HG02870 (cell line): ENCODE measurements around the gene TTC6.

Experiments used
- ATAC-seq: cut with Tn5 transposase; IDR thresholded peaks from one replicate; pipeline ENCODE4 v1.9.1; 2021; ENCODE audit warnings: mild to moderate bottlenecking, moderate library complexity; ENCODE audit not compliant: unreplicated experiment

The TTC6 gene

DNA sequence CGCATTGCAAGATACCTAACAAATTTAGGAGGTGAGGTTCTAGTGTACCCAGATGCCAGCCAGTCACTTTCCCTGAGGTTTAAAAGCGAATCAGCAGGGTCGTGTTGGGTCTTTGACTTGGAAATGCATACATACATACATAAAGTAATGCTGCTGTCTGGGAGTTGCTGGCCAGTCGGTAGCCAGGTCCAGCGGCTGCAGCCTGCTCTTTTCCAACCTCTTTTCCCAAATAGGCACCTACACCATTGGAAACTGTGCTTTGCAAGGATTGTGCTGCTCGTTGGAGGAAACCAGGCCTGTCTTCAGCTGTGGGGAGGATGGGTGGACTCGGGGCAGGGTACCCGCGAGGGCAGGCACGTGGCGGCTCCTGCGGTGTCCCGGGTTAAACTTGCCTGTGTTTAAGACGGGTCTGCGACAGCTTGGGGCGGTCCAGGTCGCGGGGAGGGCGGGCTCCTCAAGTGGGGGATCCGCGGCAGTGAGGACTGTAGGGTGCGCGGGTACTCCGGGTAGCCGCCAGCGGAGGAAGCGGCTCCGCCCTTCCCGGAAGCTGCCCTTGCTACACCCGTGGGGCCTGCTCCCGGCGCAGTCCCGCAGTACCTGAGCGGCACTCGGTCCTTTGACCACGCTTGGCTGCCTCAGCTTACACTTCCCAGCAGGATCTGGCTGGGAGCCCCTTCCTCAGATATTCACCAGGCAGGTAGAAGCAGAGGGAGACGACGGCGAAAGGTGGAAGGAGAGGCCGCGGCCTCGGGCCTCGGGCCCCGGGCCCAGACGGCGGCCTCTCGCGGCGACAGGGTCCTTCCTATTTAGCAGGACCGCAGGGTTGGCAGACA lies 2.7 kb downstream of the TTC6 start:
- no peak for ATAC-seq

DNA sequence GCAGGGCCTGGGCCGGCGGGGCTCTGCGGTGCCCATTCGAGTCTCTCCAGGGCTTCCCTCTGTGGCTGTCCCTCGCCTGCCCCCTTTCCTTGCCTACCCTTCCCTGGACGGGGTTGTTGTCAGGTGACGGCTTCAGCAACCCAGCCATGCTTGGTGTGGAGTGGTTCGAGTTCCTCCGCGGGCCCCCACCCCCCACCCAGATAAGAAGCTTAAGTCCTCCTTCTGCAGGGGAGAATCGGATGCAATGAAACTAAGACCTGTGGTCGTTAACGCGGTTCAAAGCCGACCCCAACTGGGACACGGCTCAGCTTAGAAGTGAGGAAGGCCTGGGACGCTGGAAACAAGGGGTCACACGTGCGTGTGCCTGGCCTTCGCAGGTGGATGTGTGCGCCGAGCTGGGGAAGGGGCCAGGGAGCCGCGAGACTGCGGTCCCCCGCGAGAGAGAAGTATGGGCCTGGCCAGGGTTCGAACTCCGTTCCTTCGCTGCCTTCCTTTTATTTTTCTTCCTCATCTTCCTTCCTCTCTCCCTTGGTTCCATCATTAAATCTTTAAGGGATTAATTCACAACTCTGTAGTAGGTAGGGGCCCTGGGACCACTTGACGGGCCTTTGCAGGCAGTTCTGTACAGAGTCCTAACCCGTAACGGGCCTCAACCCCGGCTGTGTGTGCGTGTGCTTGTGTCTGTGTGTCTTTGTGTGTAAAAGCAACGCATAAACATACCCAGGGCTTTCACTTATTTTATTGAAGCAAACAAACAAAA lies 3.5 kb downstream of the TTC6 start:
- no peak for ATAC-seq

DNA sequence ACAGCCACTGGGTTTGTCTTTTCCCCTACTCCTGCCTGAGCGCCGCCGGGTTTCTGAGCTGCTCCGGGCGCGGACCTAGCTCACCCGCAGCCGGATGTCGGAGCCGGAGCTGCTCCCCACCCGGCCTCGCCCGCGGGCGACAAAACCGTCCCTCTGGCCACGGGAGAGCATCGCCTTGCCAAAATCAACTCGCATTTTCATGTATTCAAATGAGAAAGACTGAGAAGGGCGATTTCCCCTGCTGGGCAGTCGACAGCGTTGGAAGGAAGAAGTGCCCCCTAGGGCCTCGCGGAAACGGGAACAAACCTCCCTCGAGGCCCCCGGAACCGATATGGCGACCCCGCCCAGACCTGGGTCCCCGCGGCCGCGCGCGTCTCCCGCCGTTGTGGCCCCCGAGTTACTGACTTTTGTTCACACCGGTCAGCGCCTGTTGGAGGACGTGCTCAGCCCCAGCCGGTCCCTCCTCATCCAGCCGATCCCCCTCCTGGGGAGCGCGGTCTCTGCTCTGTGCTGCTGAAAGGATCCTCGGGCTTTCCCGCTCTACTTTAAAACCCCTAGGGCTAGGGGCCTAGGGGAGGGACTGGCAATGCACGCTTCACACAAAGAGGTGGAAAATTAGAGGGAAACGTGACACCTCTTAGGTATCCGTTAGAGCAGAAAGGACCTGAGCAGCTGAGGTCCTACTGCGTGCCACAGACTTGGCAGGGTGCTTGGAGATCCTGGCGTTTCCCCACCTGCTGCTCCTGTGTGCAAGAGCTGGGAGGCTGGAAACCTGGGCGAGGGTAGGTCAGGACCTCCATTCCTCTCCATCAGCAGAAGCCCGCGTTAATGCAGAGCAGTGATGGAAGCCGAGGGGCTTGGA lies 4.3 kb downstream of the TTC6 start:
- ATAC-seq, result no peak

DNA sequence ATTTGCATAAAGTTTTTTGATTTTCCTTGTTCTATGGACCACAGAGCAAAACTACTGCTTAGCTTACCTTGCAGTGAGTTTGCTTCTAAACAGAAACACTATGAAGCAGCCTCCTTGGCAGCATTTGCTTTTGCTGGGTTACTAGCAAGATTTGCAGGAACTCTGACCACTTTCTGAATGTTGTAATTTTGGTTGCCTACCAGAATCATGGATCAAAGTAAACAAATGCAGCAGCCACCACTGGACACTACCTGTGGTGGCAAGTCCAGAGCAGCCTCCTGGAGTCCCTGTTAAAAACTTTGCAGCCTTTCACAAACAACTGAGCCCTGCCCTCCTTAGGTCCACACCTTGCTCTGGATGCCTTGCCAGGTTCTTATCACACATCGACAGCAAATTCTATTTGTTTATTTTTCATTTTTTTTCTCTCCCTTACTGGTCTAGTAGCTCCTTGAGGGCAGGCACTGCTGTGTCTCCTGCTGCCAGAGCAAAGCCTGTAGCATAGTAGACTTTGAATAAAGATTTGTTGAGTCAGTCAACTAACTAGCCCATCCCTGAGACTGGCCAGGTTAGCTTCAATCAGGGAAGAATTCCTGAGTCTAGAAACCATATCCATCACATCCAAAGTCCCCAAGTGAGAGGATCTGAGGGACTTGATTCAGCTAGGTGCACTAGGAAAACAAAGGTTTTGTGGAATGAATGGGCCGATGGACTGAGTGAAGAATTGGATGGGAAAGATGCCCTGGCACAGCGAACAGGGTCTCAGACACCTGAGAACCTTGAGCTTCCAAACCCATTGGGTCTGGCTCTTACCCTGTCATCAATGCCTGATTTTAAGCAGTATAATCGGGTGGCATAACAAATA lies 5.7 kb downstream of the TTC6 start:
- ATAC-seq, result no peak

DNA sequence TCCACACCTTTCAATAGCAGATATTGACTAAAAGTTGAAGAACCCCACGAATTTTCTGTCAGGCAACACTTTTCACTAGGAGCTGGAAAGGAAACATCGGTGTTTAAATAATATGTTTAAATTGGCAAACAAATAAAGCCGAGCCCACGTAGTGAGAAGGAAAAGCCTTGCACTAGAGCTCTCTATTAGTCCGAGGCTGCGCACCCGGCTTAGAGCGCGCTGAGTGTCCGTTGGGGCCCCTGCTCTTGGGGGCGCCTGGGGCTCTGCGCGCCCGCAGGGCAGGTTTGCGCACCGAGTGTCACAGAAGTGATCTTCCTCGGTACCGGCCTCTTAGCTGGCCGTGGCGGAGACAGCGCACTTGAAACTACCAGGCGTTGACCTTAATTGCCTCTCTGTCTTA lies 6.4 kb downstream of the TTC6 start:
- no peak for ATAC-seq

DNA sequence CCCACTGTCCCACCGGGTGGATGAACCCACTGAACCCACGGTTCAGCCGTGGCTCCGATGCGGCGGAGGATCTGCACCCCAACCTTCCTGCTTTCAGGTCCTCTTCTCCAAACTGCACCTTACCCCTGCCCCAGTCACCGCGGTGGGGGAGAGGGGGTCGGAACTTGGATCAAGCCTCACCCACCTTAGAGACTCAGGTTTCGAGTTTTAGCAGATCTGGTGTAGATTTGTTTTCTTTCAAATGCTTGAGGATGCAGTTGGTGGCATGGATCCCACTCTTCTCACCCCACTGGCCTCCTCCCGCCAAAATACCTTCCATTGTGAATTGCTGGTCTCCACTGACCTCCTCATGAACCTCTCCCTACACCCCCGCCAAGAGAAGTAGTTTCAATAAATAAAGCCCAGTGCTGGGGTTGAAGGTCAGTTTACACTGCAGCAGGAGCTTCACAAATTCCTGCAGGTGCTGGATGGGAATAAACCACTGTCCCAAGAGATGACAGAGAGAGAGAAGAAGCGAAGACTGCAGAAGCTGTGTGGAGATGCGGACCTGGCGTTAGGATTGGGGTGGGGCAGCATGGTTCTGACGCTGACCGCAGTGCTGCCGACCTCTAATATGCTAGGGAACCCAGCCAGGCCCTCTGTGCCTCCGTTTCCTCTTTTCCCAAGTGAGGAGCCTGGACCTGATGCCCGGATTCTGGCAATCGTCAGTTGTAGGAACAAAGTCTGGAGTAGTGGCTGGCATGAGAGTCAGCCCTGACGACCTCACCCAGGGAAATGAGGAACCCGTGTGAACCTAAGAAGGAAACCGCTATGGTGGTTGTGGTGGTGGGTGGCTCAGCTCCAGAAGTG lies 7.4 kb downstream of the TTC6 start:
- no peak for ATAC-seq

DNA sequence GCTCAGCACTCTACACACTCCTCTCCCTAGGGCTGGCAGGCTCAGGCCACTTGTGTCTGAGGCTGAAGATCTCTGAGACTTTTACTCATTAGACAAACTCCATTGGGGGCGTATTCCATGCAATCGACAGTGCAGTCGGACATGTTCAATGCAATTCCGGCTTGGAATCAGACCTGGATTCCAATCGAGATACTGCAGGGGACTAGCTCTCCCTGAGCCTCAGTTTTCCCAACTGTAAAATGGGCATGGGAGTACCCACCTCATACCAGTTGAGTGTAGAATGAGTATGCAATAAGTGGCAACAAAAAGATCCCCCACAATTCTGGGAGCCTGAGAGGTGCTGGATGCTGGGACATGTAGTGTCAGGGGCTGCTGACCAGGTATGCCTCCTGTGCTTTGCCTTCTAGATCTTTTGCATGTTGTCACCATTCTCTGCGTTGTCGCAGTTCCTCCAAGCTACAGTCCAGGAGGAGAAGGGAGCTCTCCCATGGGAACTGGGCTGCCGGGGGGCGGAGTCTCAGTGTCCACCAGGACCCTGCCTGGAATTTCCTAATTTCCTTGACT lies 8.3 kb downstream of the TTC6 start:
- ATAC-seq, result no peak

DNA sequence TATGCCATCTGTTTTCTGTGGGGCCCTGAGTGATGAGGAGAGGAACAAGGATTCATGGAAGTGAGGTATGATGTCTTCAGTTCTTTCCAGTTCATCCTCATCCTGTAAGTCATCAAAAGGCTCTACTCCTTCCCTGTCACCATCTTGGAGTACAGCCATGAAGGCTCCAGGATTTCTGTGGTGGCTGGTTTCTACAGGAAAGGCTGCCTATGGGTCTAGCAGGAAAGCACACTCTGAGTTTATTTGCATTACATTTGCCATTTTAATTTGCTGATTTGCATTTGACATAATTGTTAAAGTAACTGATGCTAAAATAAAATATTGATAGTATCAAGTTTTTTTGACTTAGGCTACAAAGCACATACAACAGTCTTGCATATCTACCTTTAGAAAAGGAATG lies 11.2 kb downstream of the TTC6 start:
- no peak for ATAC-seq

DNA sequence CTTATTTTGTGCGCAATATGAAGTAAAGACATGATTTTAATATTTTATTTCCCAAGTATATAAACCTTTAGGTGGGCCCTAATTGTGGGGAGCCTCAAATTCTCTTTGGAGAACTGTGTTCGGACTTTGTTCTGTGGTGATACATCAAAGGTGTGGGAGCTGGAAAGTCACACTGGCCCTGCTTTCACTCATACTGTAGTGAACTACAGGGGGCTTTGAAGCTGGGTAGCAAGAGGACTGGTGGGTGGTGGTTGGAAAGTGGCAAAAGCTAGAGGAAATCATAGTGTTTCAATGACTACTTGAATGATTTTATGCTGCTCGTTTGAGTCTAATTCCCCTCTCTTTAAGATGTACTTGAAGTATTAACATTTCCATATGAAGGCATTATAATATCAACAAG lies 13.2 kb downstream of the TTC6 start:
- no peak for ATAC-seq

DNA sequence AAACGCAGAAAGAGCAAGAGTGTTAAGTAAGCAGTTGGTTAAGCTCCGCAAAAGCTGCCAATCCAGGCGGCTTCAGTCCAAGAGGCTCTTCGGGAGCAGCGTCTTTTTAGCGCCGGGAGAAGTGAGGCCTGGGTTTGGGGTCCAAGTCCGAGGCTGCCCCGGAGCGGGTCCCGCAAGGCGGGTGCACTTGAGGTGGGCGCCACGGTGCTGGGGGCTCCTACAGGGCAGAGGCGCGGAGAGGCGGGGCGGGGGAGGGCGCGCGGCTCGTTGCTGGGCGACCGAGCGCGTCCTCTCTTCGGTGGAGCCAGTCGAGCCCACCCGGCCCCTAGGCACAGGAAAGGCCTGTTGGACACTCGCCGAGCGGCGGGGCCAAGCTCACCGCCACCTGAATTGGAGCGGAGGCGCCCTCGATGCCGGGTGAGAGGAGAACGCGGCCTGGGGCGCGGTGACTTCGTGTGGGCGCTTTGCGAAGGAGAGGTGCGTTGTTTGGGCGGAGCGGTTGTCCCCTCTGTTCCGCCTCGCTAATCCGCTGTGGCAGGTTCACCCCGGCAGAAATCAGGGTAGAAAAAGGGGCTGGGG lies 15.6 kb downstream of the TTC6 start:
- no peak for ATAC-seq

DNA sequence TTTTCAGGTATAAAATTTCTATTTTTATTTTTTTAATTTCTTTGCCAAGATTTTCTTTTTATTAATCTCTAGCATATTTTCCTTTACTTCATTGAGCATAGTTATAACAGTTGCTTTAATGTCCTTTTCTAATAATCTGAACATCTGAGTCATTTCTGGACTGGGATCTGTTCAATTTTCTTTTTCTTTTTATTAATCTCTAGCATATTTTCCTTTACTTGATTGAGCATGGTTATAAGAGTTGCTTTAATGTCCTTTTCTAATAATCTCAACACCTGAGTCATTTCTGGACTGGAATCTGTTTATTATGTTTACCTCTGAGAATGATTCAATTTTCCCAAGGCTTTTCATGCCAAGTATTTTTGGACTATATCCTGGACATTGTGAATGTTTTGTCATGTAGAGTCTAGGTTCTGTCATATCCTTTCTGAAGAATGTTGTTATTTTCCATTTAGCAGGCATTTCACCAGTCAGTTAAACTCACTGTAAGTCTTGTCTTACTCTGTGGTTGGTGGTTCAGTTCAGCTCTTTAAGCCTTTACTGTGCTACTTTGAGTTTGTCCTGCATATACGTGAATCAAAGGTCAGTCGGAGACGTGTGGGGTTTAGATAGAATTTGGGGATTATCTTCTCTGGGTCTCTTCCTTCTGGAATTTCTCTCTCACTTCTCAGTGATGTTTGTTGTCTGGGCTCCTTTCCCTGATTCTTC lies 20.3 kb downstream of the TTC6 start:
- no peak for ATAC-seq

DNA sequence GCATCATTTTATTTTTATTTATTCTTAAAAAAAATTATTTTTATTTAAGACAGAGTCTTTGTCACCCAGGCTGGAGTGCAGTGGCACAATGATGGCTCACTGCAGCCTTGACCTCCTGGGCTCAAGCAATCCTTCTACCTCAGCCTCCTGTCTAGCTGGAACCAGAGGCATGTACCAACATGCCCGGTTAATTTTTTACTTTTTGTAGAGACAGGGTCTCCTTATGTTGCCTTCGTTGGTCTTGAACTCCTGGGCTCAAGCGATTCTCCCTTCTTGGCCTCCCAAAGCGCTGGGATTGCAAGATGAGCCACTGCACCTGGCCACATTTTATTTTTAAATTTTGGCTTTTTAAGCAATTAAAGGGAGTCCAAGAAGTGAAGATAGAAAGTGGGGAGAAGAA lies 21.4 kb downstream of the TTC6 start:
- ATAC-seq, result no peak

DNA sequence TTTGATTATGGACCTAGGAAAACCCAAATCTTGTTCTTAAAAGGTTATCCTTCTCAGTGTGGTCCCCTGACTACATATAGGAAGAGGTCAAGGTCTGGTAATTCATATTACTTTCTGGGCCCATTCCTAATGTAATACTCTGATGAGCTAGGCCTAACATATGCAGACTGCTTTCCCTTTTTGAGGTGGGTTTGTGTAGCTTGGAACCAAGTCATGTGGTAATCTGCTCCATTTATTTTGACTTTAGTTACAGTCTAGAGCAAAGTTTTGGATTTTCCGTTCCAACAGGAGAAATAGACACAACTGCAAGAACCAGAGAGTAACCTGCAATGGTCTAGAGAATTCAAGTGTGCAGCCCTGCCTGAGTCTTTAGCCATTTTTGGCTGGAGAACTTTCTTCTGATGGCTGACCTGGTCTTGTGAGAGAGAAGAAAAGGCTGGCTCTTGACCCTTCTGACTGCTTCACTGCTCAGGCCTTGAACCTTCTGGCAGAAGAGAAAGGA lies 22.5 kb downstream of the TTC6 start:
- ATAC-seq, result no peak

DNA sequence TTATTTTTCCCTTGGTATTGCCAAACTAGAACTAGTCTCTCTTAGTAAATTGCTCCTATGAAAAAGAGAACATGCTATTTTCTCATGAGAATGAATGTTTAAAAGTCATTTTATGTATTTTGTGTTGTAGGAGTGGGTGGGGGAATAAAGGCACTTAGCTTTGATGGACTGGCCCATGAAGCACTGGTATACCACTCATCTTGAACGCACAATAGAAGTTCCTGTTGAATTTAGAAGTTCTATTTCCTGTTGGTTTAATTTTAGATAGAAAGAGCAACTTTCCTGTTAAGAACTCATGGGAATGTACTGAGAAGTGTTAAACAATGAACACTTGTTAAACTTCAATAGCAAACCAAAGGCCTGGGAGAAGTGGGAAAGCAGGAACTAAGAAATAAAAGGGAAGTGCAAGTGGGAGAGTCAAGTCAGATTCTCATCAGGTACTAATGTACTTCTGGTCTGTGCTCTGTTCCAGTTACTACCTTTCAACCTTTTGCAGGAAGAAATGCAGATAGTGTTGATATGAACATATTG lies 23.1 kb downstream of the TTC6 start:
- ATAC-seq, result no peak

DNA sequence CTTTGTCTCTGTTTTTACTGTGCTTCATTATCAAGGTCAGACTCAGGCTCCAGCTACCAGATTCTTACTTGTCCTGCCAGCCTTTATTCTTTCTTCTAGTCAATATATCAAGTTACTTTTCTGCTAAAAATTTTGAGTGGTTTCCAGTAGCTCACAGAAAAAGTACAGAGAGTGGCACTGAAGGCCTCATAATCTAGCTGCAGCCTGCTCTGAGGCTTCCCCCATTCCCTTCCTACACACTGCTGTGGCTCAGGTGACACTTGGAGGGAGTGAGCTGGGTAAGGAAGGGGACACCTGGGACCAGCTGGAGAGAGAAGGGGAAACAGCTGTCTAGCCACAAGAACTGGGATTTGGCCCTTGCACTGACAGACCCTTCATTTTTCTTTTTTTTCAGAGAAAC lies 25.4 kb downstream of the TTC6 start:
- no peak for ATAC-seq

DNA sequence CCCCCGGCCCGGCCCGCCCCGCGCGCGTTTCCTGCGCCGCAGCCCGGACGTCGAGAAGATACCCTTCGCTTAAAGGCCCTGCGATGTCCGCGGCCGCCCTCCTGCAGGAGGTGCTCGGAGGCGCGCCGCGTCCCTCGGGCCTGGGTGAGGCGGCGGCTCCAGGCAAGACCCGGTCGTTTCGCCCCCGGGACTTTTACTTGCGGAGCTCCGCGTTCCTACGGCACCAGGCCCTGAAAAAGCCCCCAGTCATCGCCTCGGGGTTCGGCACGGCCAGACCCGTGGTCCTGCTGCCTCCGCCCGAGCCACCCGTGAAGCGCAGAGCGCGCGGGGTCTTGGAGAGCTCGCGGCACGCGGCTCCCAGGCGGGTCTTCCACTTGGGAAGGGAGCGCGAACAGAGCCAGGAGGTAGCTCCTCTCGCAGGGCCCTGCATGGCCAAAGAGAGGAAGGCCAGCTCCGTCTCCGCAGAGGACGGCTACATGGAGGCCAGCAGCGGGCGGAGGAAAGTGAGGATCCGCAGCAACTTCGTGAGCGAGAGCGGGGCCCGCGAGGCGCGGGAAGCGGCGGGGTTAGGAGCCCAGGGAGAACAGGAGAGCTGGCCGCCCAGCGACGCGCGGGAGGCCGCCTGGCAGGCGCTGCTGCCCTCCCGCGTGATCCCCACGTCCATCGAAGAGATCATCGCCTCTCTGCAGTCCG lies 26.9 kb downstream of the TTC6 start:
- no peak for ATAC-seq

DNA sequence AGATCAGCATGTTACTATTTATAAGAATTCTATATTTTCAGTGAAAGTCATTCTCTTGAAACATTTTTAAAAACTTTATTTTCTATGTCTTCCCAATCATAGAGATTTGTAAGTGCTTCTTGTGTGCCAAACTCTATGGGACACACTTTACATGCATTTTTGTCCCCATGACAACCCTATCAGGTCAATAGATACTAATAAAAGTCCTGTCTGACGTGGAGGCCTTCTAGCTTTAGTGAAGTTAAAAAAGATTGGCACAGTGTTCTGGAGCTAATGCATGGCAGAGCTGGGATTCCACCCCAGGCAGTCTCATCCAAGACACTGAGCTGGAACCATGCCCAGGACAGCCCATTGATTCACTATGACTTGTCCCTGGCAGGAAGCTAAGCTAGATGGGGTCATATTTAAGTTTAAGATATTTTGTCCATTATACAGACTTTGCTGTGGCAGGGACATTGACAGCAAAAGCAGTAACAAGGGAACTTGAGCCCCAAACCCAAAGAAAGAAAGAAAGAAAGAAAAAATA lies 28.1 kb downstream of the TTC6 start:
- ATAC-seq, result no peak
